Stimulated activated CD4-positive, alpha-beta T cell treated with anti-CD3 and anti-CD28 coated beads, Interleukin-4, amount 100 ng/mL, for 1 hour (primary cell): ENCODE results near the gene SUMF1.

Experiments used
- DNase-seq: peaks from one replicate; pipeline ENCODE4 v3.0.0-alpha.2; 2020

The SUMF1 gene

GRCh38 chr3:4497005-4497692 is 30.1 kb upstream of the SUMF1 start:
- no peak for DNase-seq

GRCh38 chr3:4496087-4496452 is 29.0 kb upstream of the SUMF1 start:
- DNase-seq: no peak

- no peak for DNase-seq
Measured at GRCh38 chr3:4495294-4496086, 28.4 kb upstream of the SUMF1 start.

GRCh38 chr3:4494895-4495264 is 27.8 kb upstream of the SUMF1 start:
- no peak for DNase-seq

GRCh38 chr3:4493941-4494894 is 27.1 kb upstream of the SUMF1 start:
- no peak for DNase-seq

GRCh38 chr3:4493014-4493940 is 26.2 kb upstream of the SUMF1 start, which contains the start of gene ITPR1:
ITPR1 (plus strand) TSS chr3:4493348; CDS start chr3:4516492, 23,144 bp downstream.
- peak; percentile 96 for DNase-seq

- DNase-seq: peak; percentile 45
Measured at GRCh38 chr3:4492208-4493013, 25.3 kb upstream of the SUMF1 start.

GRCh38 chr3:4491855-4492207 is 24.8 kb upstream of the SUMF1 start:
- DNase-seq: no peak

- DNase-seq: no peak
Measured at GRCh38 chr3:4478261-4478660, 11.2 kb upstream of the SUMF1 start.

- no peak for DNase-seq
Measured at GRCh38 chr3:4476496-4476895, 9.4 kb upstream of the SUMF1 start.

GRCh38 chr3:4475804-4476203 is 8.7 kb upstream of the SUMF1 start:
- DNase-seq: no peak

GRCh38 chr3:4474683-4475490 is 7.8 kb upstream of the SUMF1 start:
- DNase-seq: no peak

GRCh38 chr3:4472766-4473165 is 5.7 kb upstream of the SUMF1 start:
- DNase-seq: no peak

GRCh38 chr3:4472312-4472711 is 5.2 kb upstream of the SUMF1 start:
- DNase-seq: no peak

- no peak for DNase-seq
Measured at GRCh38 chr3:4471907-4472306, 4.8 kb upstream of the SUMF1 start.

GRCh38 chr3:4467522-4467867 is 426 bp upstream of the SUMF1 start:
- no peak for DNase-seq

GRCh38 chr3:4464576-4464975 is 2.5 kb downstream of the SUMF1 start:
- DNase-seq: no peak

- no peak for DNase-seq
Measured at GRCh38 chr3:4462369-4463040, 4.6 kb downstream of the SUMF1 start.

- no peak for DNase-seq
Measured at GRCh38 chr3:4461468-4462090, 5.5 kb downstream of the SUMF1 start.

- no peak for DNase-seq
Measured at GRCh38 chr3:4460334-4460733, 6.7 kb downstream of the SUMF1 start.
